ENCODE measurements around the gene FAM107A. TPM values are rescaled to one million over a fixed set of nuclear protein-coding genes. Genes with fewer than 3 reads are reported as not detected.

Gene FAM107A
- total and polyA plus RNA-seq, 2 of the 13 experiments (the other 11 are each of a cell fraction or from before 2014, with no cell fraction given), result not detected

DNA sequence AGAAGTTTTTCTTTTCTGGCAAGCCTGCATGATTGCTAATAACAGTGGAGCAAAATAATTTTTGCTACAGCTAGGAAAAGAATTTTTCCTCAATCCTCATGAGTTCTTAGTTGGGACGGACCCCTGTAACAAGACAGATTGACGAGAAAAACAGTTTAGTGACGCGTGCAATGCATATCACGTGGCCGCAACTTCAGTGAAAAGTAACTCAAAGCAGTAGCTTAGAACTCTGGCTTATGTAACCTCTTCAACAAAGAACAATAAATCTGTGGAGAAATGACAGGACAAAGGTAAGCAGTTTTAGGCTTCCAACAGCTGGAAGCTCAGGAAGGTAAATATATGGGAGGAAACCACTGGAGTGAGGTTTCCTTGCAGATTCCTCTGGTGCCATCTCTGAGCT, 19.7 kb downstream of the FAM107A start (continued):
- no peak for TF ChIP-seq ZNF282 (IDR thresholded peaks at IDR 0.05; ENCODE audit: partially characterized antibody)
- TF ChIP-seq, protein P1, sequence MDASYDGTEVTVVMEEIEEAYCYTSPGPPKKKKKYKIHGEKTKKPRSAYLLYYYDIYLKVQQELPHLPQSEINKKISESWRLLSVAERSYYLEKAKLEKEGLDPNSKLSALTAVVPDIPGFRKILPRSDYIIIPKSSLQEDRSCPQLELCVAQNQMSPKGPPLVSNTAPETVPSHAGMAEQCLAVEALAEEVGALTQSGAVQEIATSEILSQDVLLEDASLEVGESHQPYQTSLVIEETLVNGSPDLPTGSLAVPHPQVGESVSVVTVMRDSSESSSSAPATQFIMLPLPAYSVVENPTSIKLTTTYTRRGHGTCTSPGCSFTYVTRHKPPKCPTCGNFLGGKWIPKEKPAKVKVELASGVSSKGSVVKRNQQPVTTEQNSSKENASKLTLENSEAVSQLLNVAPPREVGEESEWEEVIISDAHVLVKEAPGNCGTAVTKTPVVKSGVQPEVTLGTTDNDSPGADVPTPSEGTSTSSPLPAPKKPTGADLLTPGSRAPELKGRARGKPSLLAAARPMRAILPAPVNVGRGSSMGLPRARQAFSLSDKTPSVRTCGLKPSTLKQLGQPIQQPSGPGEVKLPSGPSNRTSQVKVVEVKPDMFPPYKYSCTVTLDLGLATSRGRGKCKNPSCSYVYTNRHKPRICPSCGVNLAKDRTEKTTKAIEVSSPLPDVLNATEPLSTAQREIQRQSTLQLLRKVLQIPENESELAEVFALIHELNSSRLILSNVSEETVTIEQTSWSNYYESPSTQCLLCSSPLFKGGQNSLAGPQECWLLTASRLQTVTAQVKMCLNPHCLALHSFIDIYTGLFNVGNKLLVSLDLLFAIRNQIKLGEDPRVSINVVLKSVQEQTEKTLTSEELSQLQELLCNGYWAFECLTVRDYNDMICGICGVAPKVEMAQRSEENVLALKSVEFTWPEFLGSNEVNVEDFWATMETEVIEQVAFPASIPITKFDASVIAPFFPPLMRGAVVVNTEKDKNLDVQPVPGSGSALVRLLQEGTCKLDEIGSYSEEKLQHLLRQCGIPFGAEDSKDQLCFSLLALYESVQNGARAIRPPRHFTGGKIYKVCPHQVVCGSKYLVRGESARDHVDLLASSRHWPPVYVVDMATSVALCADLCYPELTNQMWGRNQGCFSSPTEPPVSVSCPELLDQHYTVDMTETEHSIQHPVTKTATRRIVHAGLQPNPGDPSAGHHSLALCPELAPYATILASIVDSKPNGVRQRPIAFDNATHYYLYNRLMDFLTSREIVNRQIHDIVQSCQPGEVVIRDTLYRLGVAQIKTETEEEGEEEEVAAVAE (CRISPR knock-in tag; IDR thresholded peaks at IDR 0.05; ENCODE audit: borderline replicate concordance), result no peak
- TF ChIP-seq SOX6 (IDR thresholded peaks at IDR 0.05), result no peak
- peak; percentile 87 for TF ChIP-seq SOX6 (CRISPR knock-in tag; IDR thresholded peaks at IDR 0.05)
- no peak for TF ChIP-seq GABPA (IDR thresholded peaks at IDR 0.05; ENCODE audit: low read depth, low read length)
- TF ChIP-seq GABPA (CRISPR knock-in tag; IDR thresholded peaks at IDR 0.05; ENCODE audit: low read depth), result no peak
- 0 out of 2 replicates have a peak, but pooled peaks have one; percentile 31 for TF ChIP-seq NCOA2 (CRISPR knock-in tag; IDR thresholded peaks at IDR 0.05)
- TF ChIP-seq MED13 (CRISPR knock-in tag; IDR thresholded peaks at IDR 0.05), result no peak
- TF ChIP-seq CAMTA2 (CRISPR knock-in tag; IDR thresholded peaks at IDR 0.05; ENCODE audit: borderline replicate concordance), result no peak
- TF ChIP-seq FOSL1 (CRISPR knock-in tag; IDR thresholded peaks at IDR 0.05; ENCODE audit: borderline replicate concordance), result no peak
- no peak for TF ChIP-seq ZNF24 (IDR thresholded peaks at IDR 0.05)
- TF ChIP-seq ATF1 (CRISPR knock-in tag; IDR thresholded peaks at IDR 0.05), result no peak
- TF ChIP-seq EED (CRISPR knock-in tag; IDR thresholded peaks at IDR 0.05), result no peak
- TF ChIP-seq, protein P2, sequence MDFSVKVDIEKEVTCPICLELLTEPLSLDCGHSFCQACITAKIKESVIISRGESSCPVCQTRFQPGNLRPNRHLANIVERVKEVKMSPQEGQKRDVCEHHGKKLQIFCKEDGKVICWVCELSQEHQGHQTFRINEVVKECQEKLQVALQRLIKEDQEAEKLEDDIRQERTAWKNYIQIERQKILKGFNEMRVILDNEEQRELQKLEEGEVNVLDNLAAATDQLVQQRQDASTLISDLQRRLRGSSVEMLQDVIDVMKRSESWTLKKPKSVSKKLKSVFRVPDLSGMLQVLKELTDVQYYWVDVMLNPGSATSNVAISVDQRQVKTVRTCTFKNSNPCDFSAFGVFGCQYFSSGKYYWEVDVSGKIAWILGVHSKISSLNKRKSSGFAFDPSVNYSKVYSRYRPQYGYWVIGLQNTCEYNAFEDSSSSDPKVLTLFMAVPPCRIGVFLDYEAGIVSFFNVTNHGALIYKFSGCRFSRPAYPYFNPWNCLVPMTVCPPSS (IDR thresholded peaks at IDR 0.05), result no peak
- no peak for TF ChIP-seq ZNF17 (CRISPR knock-in tag; IDR thresholded peaks at IDR 0.05)
- TF ChIP-seq AKAP8 (CRISPR knock-in tag; IDR thresholded peaks at IDR 0.05), result no peak
- peak; percentile 72; the same call in 1 of the 2 replicates for TF ChIP-seq ARNTL (CRISPR knock-in tag; IDR thresholded peaks at IDR 0.05)
- no peak for TF ChIP-seq RORA (CRISPR knock-in tag; IDR thresholded peaks at IDR 0.05)
- 0 out of 2 replicates have a peak, but pooled peaks have one; percentile 28 for TF ChIP-seq ZNF614 (CRISPR knock-in tag; IDR thresholded peaks at IDR 0.05; ENCODE audit: borderline replicate concordance)
- TF ChIP-seq, protein P3, sequence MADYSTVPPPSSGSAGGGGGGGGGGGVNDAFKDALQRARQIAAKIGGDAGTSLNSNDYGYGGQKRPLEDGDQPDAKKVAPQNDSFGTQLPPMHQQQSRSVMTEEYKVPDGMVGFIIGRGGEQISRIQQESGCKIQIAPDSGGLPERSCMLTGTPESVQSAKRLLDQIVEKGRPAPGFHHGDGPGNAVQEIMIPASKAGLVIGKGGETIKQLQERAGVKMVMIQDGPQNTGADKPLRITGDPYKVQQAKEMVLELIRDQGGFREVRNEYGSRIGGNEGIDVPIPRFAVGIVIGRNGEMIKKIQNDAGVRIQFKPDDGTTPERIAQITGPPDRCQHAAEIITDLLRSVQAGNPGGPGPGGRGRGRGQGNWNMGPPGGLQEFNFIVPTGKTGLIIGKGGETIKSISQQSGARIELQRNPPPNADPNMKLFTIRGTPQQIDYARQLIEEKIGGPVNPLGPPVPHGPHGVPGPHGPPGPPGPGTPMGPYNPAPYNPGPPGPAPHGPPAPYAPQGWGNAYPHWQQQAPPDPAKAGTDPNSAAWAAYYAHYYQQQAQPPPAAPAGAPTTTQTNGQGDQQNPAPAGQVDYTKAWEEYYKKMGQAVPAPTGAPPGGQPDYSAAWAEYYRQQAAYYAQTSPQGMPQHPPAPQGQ (CRISPR knock-in tag; IDR thresholded peaks at IDR 0.05; ENCODE audit: borderline replicate concordance), result no peak
- TF ChIP-seq MTF1 (CRISPR knock-in tag; IDR thresholded peaks at IDR 0.05), result peak; percentile 74; the same call in 1 of the 2 replicates
- TF ChIP-seq, protein P4, sequence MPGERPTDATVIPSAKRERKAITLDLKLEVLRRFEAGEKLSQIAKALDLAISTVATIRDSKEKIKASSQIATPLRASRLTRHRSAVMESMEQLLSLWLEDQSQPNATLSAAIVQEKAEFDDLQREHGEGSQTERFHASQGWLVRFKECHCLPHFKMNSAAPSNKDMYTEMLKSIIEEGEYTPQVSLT (CRISPR knock-in tag; IDR thresholded peaks at IDR 0.05; ENCODE audit: borderline replicate concordance, low read depth), result no peak
- no peak for TF ChIP-seq TGIF2 (CRISPR knock-in tag; IDR thresholded peaks at IDR 0.05)
- TF ChIP-seq YEATS2 (CRISPR knock-in tag; IDR thresholded peaks at IDR 0.05; ENCODE audit: borderline replicate concordance), result no peak
- TF ChIP-seq ZNF432 (CRISPR knock-in tag; IDR thresholded peaks at IDR 0.05; ENCODE audit: borderline replicate concordance), result no peak
- TF ChIP-seq SALL1 (CRISPR knock-in tag; IDR thresholded peaks at IDR 0.05), result peak; percentile 11; the same call in 1 of the 2 replicates

Data from HepG2 (cell line).